CD4-positive, CD25-positive, alpha-beta regulatory T cell (primary cell): ENCODE results near the gene LGI2. TPM values are rescaled to one million over a fixed set of nuclear protein-coding genes. Genes with fewer than 3 reads are reported as not detected.

Source experiments
- ATAC-seq, 2 donors: fragments of 150-1000 bp; cut with Tn5 transposase; one replicate each; pipeline ENCODE4 v1.10.0; 2021; ENCODE audit warnings: low read depth in 2 of 2, moderate number of reproducible peaks in 2 of 2, moderate library complexity in 1 of 2
- DNase-seq, 3 donors: peaks; one replicate each; pipeline versions ENCODE4 v3.0.0 to v3.0.0-alpha.2; 2012 to 2022; ENCODE audit warnings: mixed read lengths in 1 of 3
- H3K27ac ChIP-seq: one replicate; pipeline ENCODE4 v1.7.0; 2013; ENCODE audit warnings: mild to moderate bottlenecking, low read length; ENCODE audit not compliant: insufficient read depth, poor library complexity, severe bottlenecking
- H3K27me3 ChIP-seq: one replicate; pipeline ENCODE4 v1.7.0; 2013; ENCODE audit warnings: low read length; ENCODE audit not compliant: control insufficient read depth, insufficient read depth
- H3K36me3 ChIP-seq: one replicate; pipeline ENCODE4 v1.7.0; 2013; ENCODE audit warnings: mild to moderate bottlenecking, low read length, moderate library complexity; ENCODE audit not compliant: control insufficient read depth, insufficient read depth
- H3K4me1 ChIP-seq: 2 replicates; pipeline ENCODE4 v1.7.0; 2013; ENCODE audit warnings: mild to moderate bottlenecking, low read length; ENCODE audit not compliant: insufficient read depth, control insufficient read depth, poor library complexity, severe bottlenecking
- H3K4me3 ChIP-seq: one replicate; pipeline ENCODE4 v1.7.0; 2013; ENCODE audit warnings: low read depth, mild to moderate bottlenecking, low read length, moderate library complexity
- H3K9me3 ChIP-seq, 2 experiments: 1 replicate in 1 of 2; 2 replicates in 1 of 2; pipeline ENCODE4 v1.7.0; 2013; ENCODE audit warnings: low read length in 2 of 2, mild to moderate bottlenecking in 1 of 2, moderate library complexity in 1 of 2; ENCODE audit not compliant: control insufficient read depth in 2 of 2
- H3K27ac Mint-ChIP-seq, 3 donors: one replicate each; pipeline ENCODE4 v1.8.0; 2020 to 2022; ENCODE audit warnings: mild to moderate bottlenecking in 3 of 3, mixed read lengths in 3 of 3, moderate library complexity in 2 of 3
- H3K27me3 Mint-ChIP-seq: one replicate; pipeline ENCODE4 v1.8.0; 2022; ENCODE audit warnings: mild to moderate bottlenecking, mixed read lengths
- H3K36me3 Mint-ChIP-seq: one replicate; pipeline ENCODE4 v1.8.0; 2020; ENCODE audit warnings: mixed read lengths
- H3K4me1 Mint-ChIP-seq, 4 donors: one replicate each; pipeline ENCODE4 v1.8.0; 2020 to 2022; ENCODE audit warnings: mixed read lengths in 4 of 4, mild to moderate bottlenecking in 1 of 4
- H3K4me3 Mint-ChIP-seq, 4 donors: one replicate each; pipeline ENCODE4 v1.8.0; 2020 to 2022; ENCODE audit warnings: mild to moderate bottlenecking in 4 of 4, mixed read lengths in 4 of 4, moderate library complexity in 3 of 4
- H3K9me3 Mint-ChIP-seq, 7 donors: one replicate each; pipeline ENCODE4 v1.8.0; 2020 to 2022; ENCODE audit warnings: mixed read lengths in 7 of 7, mild to moderate bottlenecking in 3 of 7, moderate library complexity in 2 of 7
- polyA plus RNA-seq, 4 donors: library from polyadenylated mRNA; unstranded; fragments of 300-500 nt; fragmentation: Illumina TruSeq; gene quantifications; one replicate each; pipeline ENCODE4 v1.2.3, GENCODE V29; 2021
- total RNA-seq: library from RNA; stranded (reverse); gene quantifications from one replicate; pipeline ENCODE4 v1.2.3, GENCODE V29; 2022

Gene LGI2
- total and polyA plus RNA-seq, 5 donors from 2014 or later: not detected

DNA sequence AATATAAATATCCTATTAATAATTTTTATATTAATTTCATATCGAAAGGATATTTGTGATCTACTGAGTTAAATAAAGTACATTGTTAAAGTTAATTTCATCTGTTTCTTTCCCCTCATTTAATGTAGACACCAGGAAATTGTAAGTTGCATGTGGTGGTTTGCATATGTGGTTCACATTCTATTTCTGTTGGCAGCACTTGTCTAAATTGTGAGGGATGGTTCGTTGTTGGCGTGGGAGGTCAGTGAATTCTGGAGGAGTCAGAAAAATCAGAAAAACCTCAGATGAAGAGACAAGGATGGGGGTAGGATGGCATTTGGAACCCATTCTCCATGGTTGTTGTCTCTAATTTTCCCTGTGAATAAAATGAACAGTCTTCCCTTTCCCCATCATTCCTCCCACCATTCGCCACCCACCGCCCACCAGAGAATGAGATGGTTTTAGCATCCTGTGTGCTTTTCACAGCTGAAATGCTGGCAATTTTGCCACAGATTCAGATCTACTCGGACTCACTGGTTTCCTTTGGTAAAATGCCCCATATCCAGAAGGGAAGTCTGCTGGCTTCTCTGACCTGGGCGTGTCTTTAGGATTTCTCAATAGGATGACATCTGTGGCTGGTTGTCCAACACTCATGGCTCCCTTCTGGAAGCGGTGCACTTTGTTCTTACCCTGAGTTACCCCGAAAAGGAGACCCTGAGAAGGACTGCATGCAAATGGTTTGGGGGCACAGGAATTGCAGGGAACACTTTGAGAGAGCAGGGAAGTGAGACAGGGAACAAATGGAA, 52.3 kb downstream of the LGI2 start:
- Histone ChIP-seq H3K4me1 (no peaks in the 10 kb centered on the region), H3K27ac (no peak overlapping the region), H3K4me3 (no peak overlapping the region), H3K36me3 (no peaks in the 10 kb centered on the region), H3K9me3 (no peaks in the 10 kb centered on the region), H3K27me3 (peaks cover 7% of the 10 kb centered on the region)
- H3K9me3 Mint-ChIP-seq: peaks cover 0 to 1% (median 0%) of the 10 kb centered on the region in 7 donors
- no peak overlapping the region for H3K27ac Mint-ChIP-seq
- H3K27me3 Mint-ChIP-seq: peaks cover 18% of the 10 kb centered on the region
- ATAC-seq: no peak
- H3K36me3 Mint-ChIP-seq: no peaks in the 10 kb centered on the region
- DNase-seq: no peak
- H3K4me1 Mint-ChIP-seq: peaks cover 0 to 8% (median 5%) of the 10 kb centered on the region in 4 donors
- H3K4me3 Mint-ChIP-seq: no peak overlapping the region

DNA sequence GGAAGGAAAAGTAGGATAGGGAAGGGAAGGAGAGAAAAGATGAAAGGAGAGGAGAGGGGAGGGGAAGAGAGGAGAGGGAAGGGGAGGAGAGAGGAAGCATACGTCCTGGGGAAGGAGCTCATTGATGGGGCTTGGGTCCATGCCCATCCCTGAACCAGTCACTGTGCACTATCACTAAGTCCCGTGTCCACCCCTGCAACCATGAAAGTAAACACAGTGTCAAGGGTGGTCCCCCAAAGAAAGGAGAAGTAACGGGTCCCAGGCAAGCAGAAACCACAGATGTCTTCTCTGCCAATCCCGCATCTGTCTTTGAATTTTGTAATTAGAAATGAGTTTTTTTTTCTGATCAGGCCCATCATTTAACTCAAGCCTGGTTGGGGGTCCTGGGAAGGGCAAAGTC, 55.2 kb downstream of the LGI2 start:
- Mint-ChIP-seq H3K27ac (no peak overlapping the region), H3K27me3 (peaks cover 18% of the 10 kb centered on the region), H3K4me3 (no peak overlapping the region), H3K36me3 (no peaks in the 10 kb centered on the region), H3K4me1 (peaks cover 0 to 8% (median 5%) of the 10 kb centered on the region in 4 donors), H3K9me3 (peaks cover 0 to 4% (median 0%) of the 10 kb centered on the region in 7 donors)
- no peaks in the 10 kb centered on the region for H3K4me1 ChIP-seq
- H3K9me3 ChIP-seq: no peaks in the 10 kb centered on the region
- DNase-seq (no peak), ATAC-seq (no peak)
- no peak overlapping the region for H3K4me3 ChIP-seq
- H3K27me3 ChIP-seq: peaks cover 7% of the 10 kb centered on the region
- H3K36me3 ChIP-seq: no peaks in the 10 kb centered on the region
- no peak overlapping the region for H3K27ac ChIP-seq

DNA sequence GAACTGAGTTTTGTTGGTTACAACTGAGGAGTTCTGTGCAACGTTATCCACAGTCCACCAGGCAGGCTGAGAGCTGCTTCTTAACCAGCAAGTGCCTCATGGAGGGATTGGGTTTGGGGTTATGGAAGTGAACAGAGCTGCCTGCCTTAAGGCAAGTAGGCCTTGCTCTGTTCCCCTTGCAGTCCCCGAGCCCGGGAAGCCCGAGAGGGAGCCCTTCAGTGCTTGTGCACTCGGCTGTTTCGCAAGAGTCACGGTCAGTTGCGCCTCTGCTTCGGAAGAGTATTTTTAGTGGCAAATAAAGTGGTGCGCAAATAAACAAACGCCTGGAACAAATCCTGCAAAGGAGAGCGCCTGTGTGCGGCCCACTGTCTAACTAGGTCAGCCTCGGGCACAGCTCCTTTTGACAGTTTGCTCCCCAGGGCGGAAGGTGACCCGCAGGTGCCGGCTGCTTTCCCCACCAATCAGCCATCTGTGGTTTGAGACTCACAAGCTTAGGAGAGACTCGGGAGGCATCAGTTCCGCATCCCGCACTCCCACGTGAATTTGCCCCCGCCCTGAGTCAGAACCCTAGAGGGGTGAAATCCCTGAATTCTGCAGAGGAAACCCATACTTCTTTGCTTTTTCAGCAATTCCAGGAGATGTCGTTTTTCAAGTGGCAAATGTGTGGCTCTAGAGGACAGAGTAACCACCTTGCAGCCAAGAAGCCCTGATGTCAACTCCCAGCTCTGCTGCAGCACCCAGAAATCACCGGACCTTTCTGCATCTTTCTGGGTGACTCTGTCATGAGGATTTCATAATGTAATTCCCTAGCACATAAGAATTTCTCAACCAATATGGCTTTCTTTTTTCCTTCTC, 56.8 kb downstream of the LGI2 start:
- H3K27me3 ChIP-seq: peaks cover 5% of the 10 kb centered on the region
- H3K36me3 Mint-ChIP-seq: no peaks in the 10 kb centered on the region
- no peak overlapping the region for H3K27ac ChIP-seq
- H3K4me1 ChIP-seq: no peaks in the 10 kb centered on the region
- ATAC-seq: no peak
- H3K4me1 Mint-ChIP-seq: no peaks in the 10 kb centered on the region
- no peak overlapping the region for H3K4me3 Mint-ChIP-seq
- H3K9me3 Mint-ChIP-seq: peaks cover 0 to 4% (median 0%) of the 10 kb centered on the region in 7 donors
- no peak overlapping the region for H3K4me3 ChIP-seq
- H3K27ac Mint-ChIP-seq: no peak overlapping the region
- no peaks in the 10 kb centered on the region for H3K36me3 ChIP-seq
- peaks cover 12% of the 10 kb centered on the region for H3K27me3 Mint-ChIP-seq
- DNase-seq: no peak
- H3K9me3 ChIP-seq: no peaks in the 10 kb centered on the region

DNA sequence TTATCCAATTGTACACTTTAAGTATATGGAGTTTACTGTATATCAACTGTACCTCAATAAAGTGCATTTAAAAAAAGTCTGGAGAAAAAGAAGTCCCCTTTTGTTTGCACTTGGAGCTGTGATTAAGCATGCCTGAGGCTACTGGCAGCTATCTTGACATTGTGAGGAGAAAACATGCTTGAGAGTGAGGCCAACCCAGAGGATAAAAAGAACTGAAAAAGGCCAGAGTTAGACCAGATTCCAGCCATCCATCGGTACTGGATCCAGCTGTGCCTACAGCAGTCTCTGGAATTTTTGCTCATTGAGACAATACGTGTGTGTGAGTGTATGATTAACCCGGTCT, 57.4 kb downstream of the LGI2 start:
- Mint-ChIP-seq H3K4me3 (no peak overlapping the region), H3K9me3 (peaks cover 0 to 4% (median 0%) of the 10 kb centered on the region in 7 donors), H3K27me3 (peaks cover 12% of the 10 kb centered on the region), H3K36me3 (no peaks in the 10 kb centered on the region), H3K27ac (no peak overlapping the region), H3K4me1 (no peaks in the 10 kb centered on the region)
- Histone ChIP-seq H3K4me1 (no peaks in the 10 kb centered on the region), H3K36me3 (no peaks in the 10 kb centered on the region), H3K27ac (no peak overlapping the region), H3K4me3 (no peak overlapping the region), H3K9me3 (no peaks in the 10 kb centered on the region), H3K27me3 (peaks cover 5% of the 10 kb centered on the region)
- DNase-seq: no peak
- no peak for ATAC-seq

DNA sequence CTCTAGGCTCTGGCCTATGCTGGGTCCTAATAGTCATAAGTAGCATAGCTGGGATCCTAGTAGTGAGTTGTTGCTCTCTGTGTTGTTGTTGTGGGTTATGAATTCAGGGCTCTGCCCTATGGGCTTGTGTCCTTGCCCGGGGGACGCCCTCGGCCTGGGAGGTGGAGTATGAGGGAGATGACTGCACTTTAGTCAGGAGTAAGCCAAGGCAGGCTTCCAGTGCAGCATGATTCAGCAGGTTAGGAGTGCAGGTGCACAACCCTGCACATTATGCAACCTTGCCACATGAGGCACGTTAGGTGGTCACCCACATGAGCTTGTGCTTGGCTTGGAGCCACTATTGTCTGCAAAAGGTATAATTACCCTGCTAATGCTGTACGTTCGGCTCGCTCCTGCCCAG, 59.6 kb downstream of the LGI2 start:
- H3K27ac Mint-ChIP-seq: no peak overlapping the region
- H3K27me3 Mint-ChIP-seq: peaks cover 7% of the 10 kb centered on the region
- DNase-seq: no peak
- no peak overlapping the region for H3K4me3 ChIP-seq
- H3K27me3 ChIP-seq: no peaks in the 10 kb centered on the region
- H3K36me3 ChIP-seq: no peaks in the 10 kb centered on the region
- H3K4me1 Mint-ChIP-seq: no peaks in the 10 kb centered on the region
- H3K9me3 ChIP-seq: peaks cover 0 to 5% of the 10 kb centered on the region in 2 experiments
- no peak overlapping the region for H3K4me3 Mint-ChIP-seq
- no peaks in the 10 kb centered on the region for H3K4me1 ChIP-seq
- ATAC-seq: no peak
- H3K27ac ChIP-seq: no peak overlapping the region
- no peaks in the 10 kb centered on the region for H3K36me3 Mint-ChIP-seq
- H3K9me3 Mint-ChIP-seq: peaks cover 0 to 5% (median 3%) of the 10 kb centered on the region in 7 donors

DNA sequence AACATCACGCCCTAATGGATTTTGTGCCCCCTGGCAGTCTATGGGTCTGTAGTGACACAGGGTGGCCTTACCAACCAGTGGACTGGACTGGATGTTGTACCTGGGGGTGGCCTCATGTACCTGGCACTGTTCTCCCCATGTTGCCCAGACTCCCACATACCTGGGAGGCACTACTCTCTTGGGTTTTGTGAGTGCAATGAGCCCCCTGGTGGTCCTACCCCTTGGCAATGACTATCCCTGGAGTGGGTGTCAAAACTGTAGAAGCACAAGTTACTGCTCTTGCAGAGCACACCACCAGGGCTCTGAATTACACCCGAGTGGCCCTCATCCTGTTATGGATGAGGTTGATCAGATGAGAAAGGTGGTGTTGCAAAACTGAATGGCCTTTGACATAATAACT, 60.1 kb downstream of the LGI2 start:
- H3K4me1 ChIP-seq: no peaks in the 10 kb centered on the region
- ATAC-seq (no peak), DNase-seq (no peak)
- Mint-ChIP-seq H3K9me3 (peaks cover 0 to 6% (median 4%) of the 10 kb centered on the region in 7 donors), H3K27ac (no peak overlapping the region), H3K4me3 (no peak overlapping the region), H3K27me3 (peaks cover 7% of the 10 kb centered on the region), H3K36me3 (no peaks in the 10 kb centered on the region), H3K4me1 (no peaks in the 10 kb centered on the region)
- H3K9me3 ChIP-seq: peaks cover 5 to 11% of the 10 kb centered on the region in 2 experiments
- no peaks in the 10 kb centered on the region for H3K27me3 ChIP-seq
- H3K4me3 ChIP-seq: no peak overlapping the region
- H3K27ac ChIP-seq: no peak overlapping the region
- H3K36me3 ChIP-seq: no peaks in the 10 kb centered on the region

DNA sequence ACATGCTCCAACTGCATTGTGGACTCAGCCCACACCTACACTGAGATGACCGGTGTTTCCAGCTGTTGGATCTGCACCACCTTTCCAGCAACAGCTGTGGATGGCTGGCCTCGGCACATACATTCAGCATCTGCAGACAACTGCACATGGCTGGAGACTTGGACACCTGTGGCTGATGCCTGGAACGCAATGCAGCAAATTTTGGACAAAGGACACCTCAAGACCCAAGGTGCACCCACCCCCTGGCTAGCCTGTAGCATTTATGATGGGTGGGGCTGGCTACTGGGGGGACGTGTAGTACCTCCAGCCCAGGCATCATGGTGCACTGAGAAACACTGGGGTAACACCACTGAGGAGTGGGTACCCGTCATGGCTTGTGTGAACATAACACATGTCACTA, 60.6 kb downstream of the LGI2 start:
- Histone ChIP-seq H3K27ac (no peak overlapping the region), H3K36me3 (no peaks in the 10 kb centered on the region), H3K9me3 (peaks cover 8 to 14% of the 10 kb centered on the region in 2 experiments), H3K4me1 (no peaks in the 10 kb centered on the region), H3K4me3 (no peak overlapping the region), H3K27me3 (no peaks in the 10 kb centered on the region)
- Mint-ChIP-seq H3K9me3 (peaks cover 0 to 7% (median 5%) of the 10 kb centered on the region in 7 donors), H3K4me3 (no peak overlapping the region), H3K4me1 (no peaks in the 10 kb centered on the region), H3K27ac (no peak overlapping the region), H3K27me3 (peaks cover 7% of the 10 kb centered on the region), H3K36me3 (no peaks in the 10 kb centered on the region)
- DNase-seq: no peak
- ATAC-seq: no peak
